ENCODE results near the gene TSPAN5. TPM values are rescaled to one million over a fixed set of nuclear protein-coding genes. Genes with fewer than 3 reads are reported as not detected.
"Not testable (repeated sequence)": the region's sequence is repeated elsewhere in the genome, so short reads cannot be mapped to it uniquely, and the experiment has no call there.

The TSPAN5 gene
- total RNA-seq, 6 experiments from 2014 or later = 59.6 to 75.4 (median 67.6) TPM

DNA sequence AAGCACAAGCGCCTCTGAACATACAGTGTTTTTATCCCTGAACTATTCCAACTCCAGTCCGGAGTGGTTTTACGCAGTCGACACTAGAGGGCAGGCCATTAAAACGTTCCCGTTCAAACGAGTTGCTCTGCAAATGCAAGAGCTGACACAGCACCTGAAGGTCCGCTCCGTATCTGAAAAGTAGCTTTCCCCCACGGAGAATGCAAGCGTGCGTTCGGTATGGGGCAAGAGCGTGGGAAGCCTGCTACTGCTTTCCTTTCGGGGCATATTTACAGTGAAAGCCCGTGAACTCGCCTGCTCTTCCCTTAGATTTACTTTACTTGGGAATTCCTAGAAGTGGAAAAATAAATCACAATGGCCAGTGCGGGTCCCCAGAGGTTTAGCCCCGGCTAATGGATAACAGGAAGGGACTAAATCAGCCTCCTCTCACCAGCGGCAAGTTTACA lies 190.8 kb downstream of the TSPAN5 start:
- peaks cover 10% of the 10 kb centered on the region for H3K27me3 Mint-ChIP-seq (ENCODE audit: insufficient read depth)
- peaks cover 47% of the 10 kb centered on the region for H3K4me1 Mint-ChIP-seq (ENCODE audit: low read depth)
- H3K27ac Mint-ChIP-seq = peak overlapping the region; percentile 85
- peak overlapping the region; percentile 86 for H3K4me3 Mint-ChIP-seq
- H3K9me3 Mint-ChIP-seq = no peaks in the 10 kb centered on the region
- peak; percentile 88 for TF ChIP-seq CTCF (IDR thresholded peaks at IDR 0.05)
- H3K36me3 Mint-ChIP-seq (ENCODE audit: low read depth) = peaks cover 27% of the 10 kb centered on the region
- peak; percentile 86 for DNase-seq

GRCh38 chr4:98466868-98467599 lies 191.4 kb downstream of the TSPAN5 start:
- Mint-ChIP-seq H3K36me3 (ENCODE audit: low read depth) (peaks cover 21% of the 10 kb centered on the region), H3K4me1 (ENCODE audit: low read depth) (peaks cover 45% of the 10 kb centered on the region), H3K4me3 (peak overlapping the region; percentile 86), H3K9me3 (no peaks in the 10 kb centered on the region), H3K27me3 (ENCODE audit: insufficient read depth) (peaks cover 10% of the 10 kb centered on the region), H3K27ac (peak overlapping the region; percentile 85)
- no peak for TF ChIP-seq CTCF (IDR thresholded peaks at IDR 0.05)
- DNase-seq = peak; percentile 24

GRCh38 chr4:98462487-98462886 lies 195.9 kb downstream of the TSPAN5 start:
- Mint-ChIP-seq H3K36me3 (ENCODE audit: low read depth) (peaks cover 5% of the 10 kb centered on the region; the same call in 1 of the 2 replicates), H3K27ac (no peak overlapping the region), H3K4me3 (no peak overlapping the region), H3K4me1 (ENCODE audit: low read depth) (peaks cover 14% of the 10 kb centered on the region), H3K9me3 (no peaks in the 10 kb centered on the region; the same call in 1 of the 2 replicates), H3K27me3 (ENCODE audit: insufficient read depth) (peaks cover 5% of the 10 kb centered on the region)
- no peak for DNase-seq
- TF ChIP-seq CTCF (IDR thresholded peaks at IDR 0.05) = no peak

DNA sequence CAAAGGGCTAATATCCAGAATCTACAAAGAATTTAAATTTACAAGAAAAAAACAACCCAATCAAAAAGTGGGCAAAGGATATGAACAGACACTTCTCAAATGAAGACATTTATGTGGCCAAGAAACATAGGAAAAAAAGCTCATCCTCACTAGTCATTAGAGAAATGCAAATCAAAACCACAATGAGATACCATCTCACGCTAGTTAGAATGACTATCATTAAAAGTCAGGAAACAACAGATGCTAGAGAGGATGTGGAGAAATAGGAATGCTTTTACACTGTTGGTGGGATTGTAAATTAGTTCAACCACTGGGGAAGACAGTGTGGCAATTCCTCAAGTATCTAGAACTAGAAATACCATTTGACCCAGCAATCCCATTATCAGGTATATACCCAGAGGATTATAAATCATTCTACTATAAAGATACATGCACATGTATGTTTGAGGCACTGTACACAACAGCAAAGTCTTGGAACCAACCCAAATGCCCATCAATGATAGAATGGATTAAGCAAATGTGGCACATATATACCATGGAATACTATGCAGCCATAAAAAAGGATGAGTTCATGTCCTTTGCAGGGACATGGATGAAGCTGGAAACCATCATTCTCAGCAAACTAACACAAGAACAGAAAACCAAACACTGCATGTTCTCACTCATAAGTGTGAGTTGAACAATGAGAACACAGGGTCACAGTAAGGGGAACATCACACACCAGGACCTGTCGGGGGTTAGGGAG lies 197.1 kb downstream of the TSPAN5 start:
- not testable (repeated sequence) for H3K27ac Mint-ChIP-seq; H3K4me1 Mint-ChIP-seq (ENCODE audit: low read depth); H3K4me3 Mint-ChIP-seq; H3K36me3 Mint-ChIP-seq (ENCODE audit: low read depth); H3K27me3 Mint-ChIP-seq (ENCODE audit: insufficient read depth); H3K9me3 Mint-ChIP-seq; DNase-seq

DNA sequence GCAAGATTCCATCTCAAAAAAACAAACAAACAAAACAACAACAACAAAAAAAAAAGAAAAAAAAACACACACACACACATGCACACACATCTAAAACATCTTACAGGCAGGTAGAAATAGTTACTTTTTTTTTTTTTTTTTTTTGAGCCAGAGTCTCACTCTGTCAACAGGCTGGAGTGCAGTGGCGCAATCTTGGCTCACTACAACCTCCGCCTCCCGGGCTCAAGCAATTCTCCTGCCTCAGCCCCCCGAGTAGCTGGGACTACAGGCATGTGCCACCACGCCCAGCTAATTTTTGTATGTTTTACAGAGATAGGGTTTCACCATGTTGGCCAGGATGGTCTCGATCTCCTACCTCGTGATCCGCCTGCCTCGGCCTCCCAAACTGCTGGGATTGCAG lies 201.0 kb downstream of the TSPAN5 start:
- H3K36me3 Mint-ChIP-seq (ENCODE audit: low read depth) = peaks cover 13% of the 10 kb centered on the region
- not testable (repeated sequence) for H3K4me3 Mint-ChIP-seq; DNase-seq; H3K9me3 Mint-ChIP-seq; H3K4me1 Mint-ChIP-seq (ENCODE audit: low read depth); H3K27me3 Mint-ChIP-seq (ENCODE audit: insufficient read depth); H3K27ac Mint-ChIP-seq

GRCh38 chr4:98452091-98452490 lies 206.3 kb downstream of the TSPAN5 start:
- peaks cover 8% of the 10 kb centered on the region for H3K36me3 Mint-ChIP-seq (ENCODE audit: low read depth)
- H3K4me3 Mint-ChIP-seq = no peak overlapping the region
- DNase-seq = no peak
- TF ChIP-seq CTCF (IDR thresholded peaks at IDR 0.05) = no peak
- H3K27me3 Mint-ChIP-seq (ENCODE audit: insufficient read depth) = no peaks in the 10 kb centered on the region
- peaks cover 14% of the 10 kb centered on the region for H3K4me1 Mint-ChIP-seq (ENCODE audit: low read depth)
- H3K27ac Mint-ChIP-seq = no peak overlapping the region
- no peaks in the 10 kb centered on the region; the same call in 1 of the 2 replicates for H3K9me3 Mint-ChIP-seq

All from HFFc6 (cell line).